T47D (cell line): Measurements from ENCODE around the gene CYP46A1.

Experiments
- DNase-seq, 2 experiments: peaks; one replicate each; pipeline versions ENCODE4 v3.0.0 to v3.0.0-alpha.2; 2011 to 2012; ENCODE audit warnings: low read depth in 1 of 2, low spot score in 1 of 2
- JUND ChIP-seq: IDR thresholded peaks from 2 replicates; pipeline ENCODE4 v1.6.1; 2012; ENCODE audit warnings: low read depth
- in situ Hi-C: cut with HindIII; loops from 2 replicates; pipeline ENCODE4 v1.10.0; 2016; ENCODE audit warnings: low sequenced_read_pairs, low pct_unique_long_range_greater_than_20kb

CYP46A1 gene

DNA sequence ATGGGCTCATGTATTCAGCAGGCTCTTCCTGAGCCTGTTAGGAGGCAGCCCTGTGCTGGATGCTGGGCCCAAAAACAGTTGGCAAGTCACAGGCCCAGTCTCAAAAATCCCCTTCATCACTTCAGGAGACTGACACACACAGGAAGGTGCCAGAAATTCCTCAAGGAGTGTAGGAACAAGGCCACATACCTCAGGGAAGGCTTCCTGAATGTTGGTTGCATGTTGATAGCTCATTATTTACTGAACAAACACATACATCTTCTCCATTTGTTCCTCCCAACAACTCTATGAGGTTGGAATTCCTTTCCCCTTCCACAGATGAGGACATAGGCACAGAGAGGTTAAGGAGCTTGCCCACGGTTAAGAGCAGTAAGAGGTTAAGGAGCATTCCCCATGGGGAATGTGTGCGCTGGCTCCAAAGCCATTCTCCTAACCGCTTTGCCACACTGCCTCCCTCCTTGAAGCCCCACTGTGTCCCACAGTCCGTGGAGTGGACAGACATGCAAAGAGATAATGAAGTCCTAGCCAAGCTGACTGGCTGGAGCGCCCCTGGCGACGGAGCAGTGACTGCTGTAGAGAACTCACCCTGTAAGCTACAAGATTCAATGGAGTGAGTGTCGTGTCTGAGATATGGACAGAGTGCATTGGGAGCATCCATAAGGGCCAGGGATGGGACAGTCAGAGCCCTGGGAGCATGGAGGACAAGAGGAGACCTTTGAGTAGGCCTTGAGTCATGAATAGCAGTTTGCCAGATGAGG lies 35.9 kb upstream of the CYP46A1 start:
- in situ Hi-C loops = no loop called here
- no peak for TF ChIP-seq JUND
- DNase-seq = no peak

DNA sequence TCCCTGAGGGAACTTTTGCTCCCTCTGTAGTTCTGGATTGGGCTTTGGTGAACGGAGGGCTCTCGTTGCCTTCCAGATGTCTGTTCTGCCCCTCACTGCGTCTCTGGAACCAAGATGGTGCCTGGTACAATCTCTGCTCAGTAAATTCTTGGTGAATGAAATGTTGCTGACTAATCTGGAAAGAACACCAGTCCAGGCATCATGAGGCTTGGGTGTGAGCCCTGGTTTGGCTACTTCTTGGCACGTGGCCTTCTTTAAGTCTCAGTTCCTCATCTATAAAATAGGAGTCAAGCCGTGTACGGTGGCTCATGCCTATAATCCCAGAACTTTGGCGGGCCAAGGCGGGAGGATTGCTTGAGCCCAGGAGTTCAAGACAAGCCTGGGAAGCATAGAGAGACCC lies 34.9 kb upstream of the CYP46A1 start:
- DNase-seq = no peak
- in situ Hi-C loops = no loop called here

DNA sequence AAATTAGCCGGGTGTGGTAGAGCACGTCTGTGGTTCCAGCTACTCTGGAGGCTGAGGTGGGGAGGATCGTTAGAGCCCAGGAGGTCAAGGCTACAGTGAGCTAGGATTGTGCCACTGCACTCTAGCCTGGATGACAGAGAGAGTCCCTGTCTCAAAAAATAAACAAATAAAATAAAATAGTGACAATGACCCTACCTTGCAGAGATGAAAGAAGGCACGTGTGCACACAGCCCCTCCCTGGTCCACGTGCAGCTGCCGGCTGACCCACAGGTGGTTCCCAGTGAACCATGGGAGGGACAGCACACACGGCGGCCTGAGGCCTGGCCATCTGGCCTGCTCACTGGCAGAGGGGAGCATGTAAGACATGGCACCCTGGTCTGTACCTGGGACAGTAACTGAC lies 34.5 kb upstream of the CYP46A1 start:
- no peak for DNase-seq
- in situ Hi-C loops = no loop called here
- no peak for TF ChIP-seq JUND

More for the DNA sequence above, 34.9 kb upstream of the CYP46A1 start:
- no peak for TF ChIP-seq JUND

DNA sequence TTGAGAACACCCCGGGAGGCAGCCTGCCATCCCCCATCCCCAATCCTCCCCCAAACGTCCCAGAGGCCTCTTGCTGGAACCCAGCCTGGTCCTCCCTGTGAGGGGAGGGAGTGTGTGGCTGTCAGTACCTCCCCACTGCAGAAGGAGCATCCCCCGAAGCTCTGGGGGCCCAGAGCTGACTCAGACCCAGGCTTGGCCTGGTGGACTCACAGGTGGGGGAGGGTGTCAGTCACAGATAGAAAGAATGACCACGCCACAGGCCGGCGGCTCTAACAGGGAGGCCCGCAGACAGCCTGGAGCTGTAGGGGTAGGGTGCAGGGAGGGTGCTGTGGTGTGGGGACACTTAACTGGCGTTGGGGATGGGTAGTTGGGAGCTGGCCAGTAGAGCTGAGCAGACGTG lies 33.9 kb upstream of the CYP46A1 start:
- in situ Hi-C loops = no loop called here
- DNase-seq = no peak
- no peak for TF ChIP-seq JUND

DNA sequence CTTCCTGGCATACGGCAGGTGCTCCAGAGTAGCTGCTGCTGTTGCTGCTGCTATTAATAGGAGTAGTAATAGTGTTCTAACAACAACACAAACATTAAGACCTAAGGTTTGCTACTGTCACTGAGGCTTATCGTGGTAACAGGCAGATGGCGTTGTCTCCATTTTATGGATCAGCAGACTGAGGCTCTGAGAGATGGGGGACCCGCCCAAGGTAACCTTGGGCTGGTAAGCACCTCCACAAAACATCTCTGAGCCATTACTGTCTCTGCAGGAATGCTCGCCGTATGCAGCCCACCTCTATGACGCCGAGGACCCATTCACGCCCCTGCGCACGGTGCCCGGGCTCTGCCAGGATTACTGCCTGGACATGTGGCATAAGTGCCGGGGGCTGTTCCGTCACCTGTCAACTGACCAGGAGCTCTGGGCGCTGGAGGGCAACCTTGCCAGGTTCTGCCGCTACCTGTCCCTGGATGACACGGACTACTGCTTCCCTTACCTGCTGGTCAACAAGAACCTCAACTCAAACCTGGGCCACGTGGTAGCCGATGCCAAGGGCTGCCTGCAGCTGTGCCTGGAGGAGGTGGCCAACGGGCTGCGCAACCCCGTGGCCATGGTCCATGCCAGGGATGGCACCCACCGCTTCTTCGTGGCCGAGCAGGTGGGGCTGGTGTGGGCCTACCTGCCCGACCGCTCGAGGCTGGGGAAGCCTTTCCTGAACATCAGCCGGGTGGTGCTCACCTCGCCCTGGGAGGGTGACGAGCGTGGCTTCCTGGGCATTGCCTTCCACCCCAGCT lies 31.9 kb upstream of the CYP46A1 start:
- no peak for TF ChIP-seq JUND
- DNase-seq = no peak
- in situ Hi-C loops = no loop called here

DNA sequence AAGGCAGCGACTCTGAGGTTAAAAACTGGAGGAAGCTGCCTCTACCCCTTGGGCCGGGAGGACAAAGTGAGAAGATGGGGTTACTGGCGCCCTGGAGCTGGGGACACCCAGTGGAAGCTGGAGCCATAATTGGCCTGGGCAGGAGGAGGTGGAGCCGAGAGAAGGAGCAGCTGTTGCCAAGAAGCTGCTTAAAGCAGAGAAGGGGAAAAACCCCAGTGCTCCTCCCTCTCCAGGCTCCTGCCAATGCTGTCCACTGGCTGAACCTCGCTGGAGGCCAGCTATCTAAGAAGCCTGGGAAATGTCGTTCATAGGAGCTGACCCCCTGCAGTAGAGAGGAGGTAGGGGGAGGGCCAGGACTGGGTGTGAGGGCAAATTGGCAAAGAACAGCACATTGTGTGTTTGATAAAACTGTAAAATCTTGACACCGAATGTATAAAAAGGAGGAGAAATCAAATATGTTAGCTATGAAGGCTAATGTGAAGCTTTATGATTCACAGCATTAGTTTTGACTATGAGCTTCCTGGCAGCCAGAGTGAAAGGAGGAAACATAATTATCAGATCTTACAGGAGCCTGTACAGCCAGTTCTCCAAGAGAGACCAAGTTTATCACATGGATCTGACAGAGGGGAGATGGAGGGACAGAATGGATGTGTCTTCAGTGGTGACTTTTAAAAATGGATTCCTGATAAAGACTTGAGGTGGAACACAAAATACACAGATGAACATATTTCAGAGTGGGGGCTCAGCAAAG lies 29.7 kb upstream of the CYP46A1 start:
- peak; percentile 85 to 96 for DNase-seq
- in situ Hi-C loops = no loop called here
- no peak for TF ChIP-seq JUND

DNA sequence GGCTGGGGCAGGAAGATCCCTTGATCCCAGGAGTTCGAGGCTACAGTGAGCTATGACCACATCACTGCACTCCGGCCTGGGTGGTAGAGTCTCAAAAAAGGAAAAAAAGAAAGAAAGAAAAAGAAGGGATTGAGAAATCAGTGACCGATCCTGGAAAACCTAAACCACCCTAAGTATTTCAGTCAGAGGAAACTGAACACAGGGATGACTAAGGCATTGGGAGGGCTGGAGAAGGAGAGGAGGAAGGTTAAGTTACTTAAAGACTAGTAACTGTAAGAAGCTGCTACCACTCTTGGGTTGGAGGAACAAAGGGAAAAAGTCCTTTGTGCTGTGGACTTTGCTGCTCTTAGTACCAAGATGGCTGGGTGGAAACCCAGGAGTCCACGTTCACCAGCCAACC lies 28.6 kb upstream of the CYP46A1 start:
- no peak for TF ChIP-seq JUND
- in situ Hi-C loops = no loop called here
- DNase-seq = no peak

DNA sequence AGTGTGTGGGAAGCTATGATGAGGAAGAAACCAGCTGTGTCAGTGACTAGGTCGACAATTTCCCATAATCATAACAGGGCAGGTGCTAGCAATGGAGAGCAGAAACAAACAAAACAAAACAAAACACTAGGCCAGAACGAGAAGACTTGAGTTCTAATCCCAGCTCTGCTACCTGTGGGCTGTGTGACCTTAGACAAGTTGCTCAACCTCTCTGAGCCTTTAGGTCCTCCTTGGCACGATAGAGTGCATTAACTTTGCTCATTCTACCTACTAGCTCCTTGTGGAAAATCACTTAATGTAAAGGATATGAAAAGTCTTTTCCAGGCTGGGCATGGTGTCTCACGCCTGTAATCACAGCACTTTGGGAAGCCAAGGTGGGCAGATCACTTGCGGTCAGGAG lies 27.9 kb upstream of the CYP46A1 start:
- in situ Hi-C loops = no loop called here
- no peak for DNase-seq
- no peak for TF ChIP-seq JUND

DNA sequence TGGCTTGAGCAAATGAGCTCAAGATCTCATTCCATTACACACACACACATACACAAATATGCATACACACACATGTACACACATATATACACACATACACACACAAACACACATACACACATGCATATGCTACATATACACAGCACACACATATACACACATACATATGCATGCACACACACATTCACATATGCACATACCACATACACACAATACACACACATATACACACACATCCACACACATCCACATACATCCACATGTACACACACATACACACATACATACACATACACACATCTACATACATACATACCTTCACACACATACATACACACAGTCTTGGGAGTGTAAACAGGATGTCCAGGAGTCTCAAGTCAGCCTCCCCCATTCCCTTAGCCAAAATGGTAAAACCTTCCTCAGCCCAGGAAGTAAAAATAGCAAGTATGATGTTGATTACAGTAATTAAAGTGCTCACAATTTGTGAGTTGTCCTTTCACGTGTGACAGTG lies 26.4 kb upstream of the CYP46A1 start:
- in situ Hi-C loops = no loop called here
- no peak for DNase-seq
- TF ChIP-seq JUND = no peak

DNA sequence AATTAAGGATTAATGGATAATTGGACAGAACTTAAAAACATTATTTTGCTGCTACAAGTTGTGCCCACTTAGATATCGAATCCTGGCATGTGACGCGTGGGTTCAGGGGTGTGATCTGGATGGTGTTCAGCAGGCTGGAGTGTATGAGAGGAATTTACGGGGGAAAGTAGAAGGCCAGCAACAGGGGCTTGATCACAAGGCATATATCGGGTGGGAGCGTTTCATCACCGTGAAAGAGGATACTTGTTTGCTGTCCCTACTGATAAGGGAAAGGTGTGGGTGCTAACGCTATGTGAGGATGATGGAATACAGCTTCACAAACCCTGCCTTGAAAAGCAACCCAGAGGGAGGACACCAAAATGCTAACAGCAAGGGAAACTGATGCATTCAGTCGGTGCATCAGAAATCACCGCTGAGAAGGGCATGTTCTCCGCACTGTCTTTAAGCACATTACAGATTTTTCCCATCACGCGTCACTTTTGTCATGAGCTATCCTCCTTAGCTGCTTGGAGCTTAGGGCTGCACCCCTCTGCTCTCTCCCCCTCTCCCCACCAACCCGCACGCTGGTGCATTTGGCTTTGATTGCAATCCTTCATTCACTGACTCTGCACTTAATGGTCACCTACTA lies 25.8 kb upstream of the CYP46A1 start:
- DNase-seq = no peak
- TF ChIP-seq JUND = no peak
- in situ Hi-C loops = no loop called here

DNA sequence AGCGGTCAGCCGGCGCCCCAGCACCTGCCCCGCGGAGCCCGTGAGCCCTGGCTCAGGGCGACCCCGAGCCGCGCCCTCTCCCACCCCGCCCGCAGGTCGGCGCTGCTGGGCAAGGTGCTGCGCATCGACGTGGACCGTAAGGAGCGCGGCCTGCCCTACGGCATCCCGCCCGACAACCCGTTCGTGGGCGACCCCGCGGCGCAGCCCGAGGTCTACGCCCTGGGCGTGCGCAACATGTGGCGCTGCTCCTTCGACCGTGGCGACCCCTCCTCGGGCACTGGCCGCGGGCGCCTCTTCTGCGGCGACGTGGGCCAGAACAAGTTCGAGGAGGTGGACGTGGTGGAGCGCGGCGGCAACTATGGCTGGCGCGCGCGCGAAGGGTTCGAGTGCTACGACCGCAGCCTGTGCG lies 24.8 kb upstream of the CYP46A1 start:
- in situ Hi-C loops = no loop called here
- DNase-seq = no peak
- TF ChIP-seq JUND = no peak

DNA sequence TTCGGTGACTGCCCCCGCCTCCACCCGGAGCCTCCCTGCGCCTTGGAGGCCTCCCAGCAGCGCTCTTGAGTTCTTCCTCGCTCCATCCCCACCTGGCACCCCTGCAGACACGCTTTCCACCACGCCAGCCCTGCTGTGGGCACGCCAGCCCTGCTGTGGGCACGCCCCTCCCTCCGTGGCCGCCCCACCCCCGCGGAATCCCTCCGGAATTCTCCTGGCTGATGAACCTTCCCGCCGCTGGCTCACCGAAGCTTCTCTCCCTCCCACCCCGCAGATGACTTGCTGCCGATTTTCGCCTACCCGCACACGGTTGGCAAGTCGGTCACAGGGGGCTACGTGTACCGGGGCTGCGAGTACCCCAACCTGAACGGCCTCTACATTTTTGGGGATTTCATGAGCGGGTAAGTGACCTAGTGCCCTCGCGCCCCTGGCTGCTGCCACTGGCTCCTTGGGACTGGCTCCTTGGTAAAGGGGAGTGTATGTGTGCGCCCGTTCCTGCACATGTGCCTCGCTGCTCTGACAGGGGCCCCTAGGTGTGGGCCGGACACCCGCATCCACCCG lies 24.0 kb upstream of the CYP46A1 start:
- in situ Hi-C loops = no loop called here
- TF ChIP-seq JUND = no peak
- DNase-seq = no peak
